DMS153 (cell line): Measurements from ENCODE around the gene MRPL37.
"Not testable (repeated sequence)": the region's sequence is repeated elsewhere in the genome, so short reads cannot be mapped to it uniquely, and the experiment has no call there.

Experiments
- DNase-seq: peaks from one replicate; lab custom pipeline; 2025; lab: John Stamatoyannopoulos, UW

The MRPL37 gene

DNA sequence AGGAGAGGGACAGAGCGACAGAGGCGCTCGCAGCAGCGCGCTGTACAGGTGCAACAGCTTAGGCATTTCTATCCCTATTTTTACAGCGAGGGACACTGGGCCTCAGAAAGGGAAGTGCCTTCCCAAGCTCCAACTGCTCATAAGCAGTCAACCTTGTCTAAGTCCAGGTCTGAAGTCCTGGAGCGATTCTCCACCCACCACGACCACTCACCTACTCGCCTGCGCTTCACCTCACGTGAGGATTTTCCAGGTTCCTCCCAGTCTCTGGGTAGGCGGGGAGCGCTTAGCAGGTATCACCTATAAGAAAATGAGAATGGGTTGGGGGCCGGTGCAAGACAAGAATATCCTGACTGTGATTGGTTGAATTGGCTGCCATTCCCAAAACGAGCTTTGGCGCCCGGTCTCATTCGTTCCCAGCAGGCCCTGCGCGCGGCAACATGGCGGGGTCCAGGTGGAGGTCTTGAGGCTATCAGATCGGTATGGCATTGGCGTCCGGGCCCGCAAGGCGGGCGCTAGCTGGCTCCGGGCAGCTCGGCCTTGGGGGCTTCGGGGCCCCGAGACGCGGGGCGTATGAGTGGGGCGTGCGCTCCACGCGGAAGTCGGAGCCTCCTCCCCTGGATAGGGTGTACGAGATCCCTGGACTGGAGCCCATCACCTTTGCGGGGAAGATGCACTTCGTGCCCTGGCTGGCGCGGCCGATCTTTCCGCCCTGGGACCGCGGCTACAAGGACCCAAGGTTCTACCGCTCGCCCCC, at the start of gene MRPL37, which contains the start of gene CYB5RL:
Gene MRPL37 (plus strand): TSS at position 403 of the 754 bp plus-strand sequence. CDS start 77 bp downstream, at position 480.
Gene CYB5RL (minus strand): TSS at position 266 of the 754 bp plus-strand sequence. CDS start 4,414 bp downstream, outside the sequence.
- DNase-seq = peak; percentile 95

DNA sequence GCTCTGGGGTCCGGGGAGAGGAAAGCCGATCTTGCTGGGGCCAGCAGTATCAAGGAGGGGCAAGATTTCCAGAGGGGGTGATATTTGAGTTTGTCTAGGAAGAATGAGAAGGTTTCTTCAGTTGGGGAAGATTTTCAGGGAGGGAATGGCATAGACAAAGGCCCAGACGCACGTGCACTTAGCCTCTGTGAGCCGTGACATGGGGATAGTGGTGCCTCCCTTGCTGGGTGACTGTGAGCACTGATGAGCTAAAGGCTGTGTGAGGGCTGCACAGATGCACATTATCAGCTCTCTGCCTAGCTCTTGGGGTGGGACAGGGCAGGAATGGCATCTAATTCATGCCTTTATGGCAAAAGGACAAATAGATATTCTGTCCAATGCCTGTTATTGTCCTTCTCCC, 49.0 kb upstream of the MRPL37 start:
- no peak for DNase-seq

DNA sequence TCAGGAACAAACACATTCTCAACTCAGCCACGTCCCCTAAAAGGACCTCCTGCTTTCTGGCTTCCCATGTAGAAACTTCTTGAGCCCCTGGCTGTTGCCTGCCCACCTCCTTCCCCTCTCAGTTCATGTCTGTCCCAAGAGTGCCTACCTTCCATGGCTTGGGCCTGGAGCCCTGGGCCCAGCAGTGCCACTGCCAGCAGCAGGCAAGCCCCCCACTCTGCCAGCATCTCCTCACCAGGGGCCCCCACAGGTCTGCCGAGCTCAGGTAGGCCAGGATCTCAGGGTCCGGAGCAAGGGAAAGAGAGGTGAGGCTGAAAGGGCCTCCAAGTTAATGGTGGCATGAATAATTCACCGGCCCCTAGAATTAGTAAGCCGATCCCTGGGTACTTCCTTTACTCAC, 47.3 kb upstream of the MRPL37 start, which contains the start of gene CDCP2:
Gene CDCP2 (minus strand): TSS at position 305 of the 400 bp plus-strand sequence. CDS start 78 bp downstream, at position 227.
- no peak for DNase-seq

DNA sequence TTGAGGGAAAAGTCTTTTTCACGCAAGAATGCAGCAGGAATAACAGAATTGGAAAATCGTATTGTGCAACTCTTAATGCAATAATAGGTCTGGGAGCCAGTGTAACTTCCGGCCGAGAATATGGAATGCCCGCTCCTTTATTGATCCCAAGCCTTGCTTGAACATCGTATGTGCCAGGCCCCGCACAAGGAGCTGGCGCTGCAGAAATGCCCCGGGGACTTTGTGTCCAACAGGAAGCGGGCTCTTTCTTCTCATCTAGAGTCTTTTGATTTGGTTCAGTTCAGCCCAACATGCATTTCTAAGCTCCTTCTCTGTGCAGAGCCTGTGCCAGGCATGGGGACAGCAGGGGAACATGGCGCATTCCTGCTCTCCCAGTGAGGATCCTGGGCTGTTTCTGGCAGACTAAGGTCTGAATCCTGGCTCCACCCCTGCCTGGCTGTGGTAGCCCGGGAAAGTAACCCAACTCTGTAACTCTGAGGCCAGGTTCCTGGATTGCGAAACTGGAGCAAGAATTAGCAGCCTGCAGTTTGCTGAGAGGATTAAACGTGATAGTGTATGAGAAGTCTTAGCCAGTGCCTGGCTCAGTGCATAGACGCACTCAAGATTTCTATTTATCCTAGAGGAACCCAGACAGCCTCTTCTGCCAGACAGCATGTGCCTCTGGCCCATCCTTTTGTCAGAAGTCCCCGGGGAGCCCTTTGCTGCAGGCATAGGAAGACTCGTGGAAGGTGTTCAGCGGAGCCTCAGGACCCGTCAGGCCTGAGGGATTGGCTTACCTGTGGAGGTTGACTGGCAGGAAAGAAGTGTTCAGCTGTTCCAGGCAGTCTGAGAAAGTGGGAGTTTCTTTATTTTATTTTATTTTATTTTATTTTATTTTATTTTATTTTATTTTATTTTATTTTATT, 46.2 kb upstream of the MRPL37 start:
- no peak for DNase-seq

DNA sequence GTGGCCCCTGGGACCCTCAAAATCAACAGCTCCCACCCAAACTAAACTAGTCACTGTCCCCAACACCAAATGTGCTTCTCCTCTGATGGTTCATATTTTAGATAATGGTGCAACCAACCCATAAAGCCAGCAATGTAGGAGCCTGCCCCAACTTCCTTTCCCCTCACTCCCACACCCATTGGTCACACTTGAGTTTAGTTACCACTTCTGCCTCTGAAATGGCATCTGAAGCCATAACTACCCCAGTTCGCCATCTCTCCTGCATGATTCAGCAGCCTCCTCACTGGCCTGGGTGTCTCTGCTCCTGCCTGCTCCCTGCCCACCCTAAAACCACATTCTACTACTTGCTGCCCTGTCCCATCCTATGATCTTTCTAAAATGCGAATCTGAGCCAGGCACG, 43.8 kb upstream of the MRPL37 start:
- DNase-seq = no peak

DNA sequence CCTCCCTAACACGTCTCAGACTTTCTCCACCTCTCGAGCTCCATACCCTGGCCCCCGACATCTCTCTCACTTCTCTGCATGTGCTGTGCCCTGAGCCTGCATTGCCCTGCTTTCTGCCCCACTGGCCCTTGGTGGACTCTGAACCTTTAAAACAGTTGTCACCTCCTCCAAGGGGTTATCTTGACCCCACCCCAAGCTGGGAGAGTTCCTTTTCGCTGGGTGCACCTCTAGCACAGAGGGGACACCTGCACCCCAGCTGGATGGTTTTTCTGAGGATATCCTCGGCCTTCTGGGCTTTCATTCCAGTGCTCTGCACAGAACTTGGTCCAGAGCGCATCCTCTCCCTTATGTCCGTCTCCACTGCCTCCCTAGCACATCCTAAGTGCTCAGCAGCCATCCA, 43.0 kb upstream of the MRPL37 start:
- DNase-seq = no peak

DNA sequence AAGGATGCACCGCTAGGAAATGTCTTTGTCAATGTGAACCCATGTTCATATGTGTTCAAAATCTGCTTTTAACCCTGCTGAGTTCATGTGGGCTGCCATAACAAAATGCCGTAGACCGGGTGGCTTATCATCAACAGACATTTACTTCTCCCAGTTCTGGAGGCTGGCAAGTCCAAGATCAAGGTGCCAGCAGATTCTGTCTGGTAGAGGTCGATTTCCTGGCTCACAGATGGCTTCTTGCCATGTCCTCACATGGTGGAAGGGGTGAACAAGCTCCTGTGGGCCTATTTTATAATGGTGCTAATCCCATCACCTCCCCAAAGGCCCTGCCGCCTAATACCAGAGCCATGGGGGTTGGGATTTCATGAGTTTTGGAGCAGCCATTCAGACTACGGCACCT, 42.6 kb upstream of the MRPL37 start:
- no peak for DNase-seq

DNA sequence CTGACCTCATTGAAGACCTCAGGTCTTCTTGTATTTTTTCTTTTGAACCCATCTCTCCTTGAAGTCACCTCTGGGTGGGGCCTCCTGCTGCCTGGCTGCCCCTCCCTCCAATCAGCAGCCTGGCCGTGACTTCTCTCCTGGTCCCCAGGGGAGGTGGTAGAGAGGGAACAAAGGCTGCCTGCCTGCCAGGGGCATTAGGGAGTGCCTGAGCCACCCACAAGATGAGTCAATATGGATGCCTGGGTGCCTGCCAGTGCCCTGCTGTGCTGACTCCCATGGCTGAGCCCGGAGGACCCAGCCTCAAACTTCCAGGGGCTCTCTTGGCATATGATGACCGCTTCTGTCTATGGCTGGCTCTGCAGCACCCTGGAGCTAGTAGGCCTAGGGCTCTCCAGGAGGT, 41.9 kb upstream of the MRPL37 start:
- peak; percentile 47 for DNase-seq

DNA sequence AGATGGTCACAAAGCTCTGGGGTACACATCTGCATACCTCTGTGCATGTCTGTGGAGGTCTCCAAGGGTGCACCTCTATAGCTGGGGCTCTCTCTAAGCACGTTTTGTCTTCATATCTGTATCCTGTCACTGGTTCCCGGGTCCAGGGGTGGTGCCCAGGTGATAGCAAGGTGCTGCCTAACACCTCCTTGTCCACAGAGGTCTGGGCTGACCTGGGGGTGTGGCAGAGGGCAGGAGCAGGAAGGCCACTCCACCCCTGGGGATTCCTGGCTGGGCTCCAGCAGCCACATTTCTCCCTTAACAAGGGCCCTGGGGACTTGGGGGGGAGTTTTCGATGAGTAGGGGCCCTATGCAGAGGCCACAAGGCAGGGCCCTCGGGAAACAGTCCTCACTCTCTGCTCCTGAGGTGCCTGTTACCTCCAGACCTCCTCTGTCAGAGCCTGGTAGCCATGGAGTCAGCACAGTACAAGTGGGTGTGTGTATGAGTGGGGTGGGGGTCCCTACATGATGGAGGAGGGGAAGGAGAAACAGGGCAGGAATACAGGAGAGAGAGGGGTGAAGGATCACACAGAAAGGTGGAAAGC, 40.1 kb upstream of the MRPL37 start:
- no peak for DNase-seq

DNA sequence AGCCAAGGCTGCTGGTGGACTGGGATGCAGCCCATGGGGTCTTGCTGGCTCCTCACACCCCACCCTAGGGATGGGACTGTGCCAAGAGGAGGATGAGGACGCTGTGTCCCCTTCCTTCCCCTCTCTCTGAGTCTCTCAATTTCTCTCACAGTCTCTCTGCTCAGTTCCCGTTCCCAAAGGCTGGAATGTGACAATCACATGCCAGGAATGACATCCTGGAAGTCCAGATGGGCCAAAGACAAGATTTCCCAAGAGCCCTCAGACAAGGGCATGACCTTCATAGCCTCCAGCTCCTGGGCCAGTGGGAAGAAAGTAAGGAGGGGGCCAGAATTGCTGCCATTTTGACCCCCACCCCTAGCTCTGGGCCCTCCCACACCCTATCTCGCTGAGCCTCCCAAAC, 39.6 kb upstream of the MRPL37 start:
- DNase-seq = no peak

DNA sequence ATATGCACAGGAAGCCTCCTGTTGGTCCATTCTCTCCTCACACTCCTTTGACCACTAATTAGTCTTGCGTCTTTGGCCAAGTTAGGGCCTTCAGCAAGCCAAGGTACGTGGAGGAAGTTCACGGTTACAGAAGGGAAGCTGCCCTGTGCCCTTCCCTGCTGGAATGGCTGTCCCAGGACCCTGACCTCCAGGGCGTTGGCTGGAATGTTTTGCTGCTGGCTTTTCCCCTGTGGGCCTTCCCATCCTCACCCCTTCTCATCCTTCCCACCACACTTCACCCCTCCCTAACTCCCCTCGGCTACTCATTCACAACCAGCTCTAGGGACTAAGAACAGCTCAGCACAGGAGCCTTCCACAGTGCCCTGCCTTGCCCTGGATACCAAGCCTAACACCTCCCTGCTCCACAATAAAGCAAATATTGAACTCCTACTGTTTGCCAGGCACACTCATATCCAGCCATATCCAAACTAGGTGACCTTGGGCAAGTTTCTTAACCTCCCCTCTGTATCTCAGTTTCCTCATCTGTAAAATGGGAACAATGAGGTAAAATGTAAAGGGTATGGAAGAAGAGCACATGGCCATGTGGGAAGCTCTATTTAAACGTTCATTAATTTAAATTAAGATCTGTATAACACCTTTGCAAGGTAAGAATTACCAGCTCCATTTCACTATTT, 38.3 kb upstream of the MRPL37 start:
- no peak for DNase-seq

DNA sequence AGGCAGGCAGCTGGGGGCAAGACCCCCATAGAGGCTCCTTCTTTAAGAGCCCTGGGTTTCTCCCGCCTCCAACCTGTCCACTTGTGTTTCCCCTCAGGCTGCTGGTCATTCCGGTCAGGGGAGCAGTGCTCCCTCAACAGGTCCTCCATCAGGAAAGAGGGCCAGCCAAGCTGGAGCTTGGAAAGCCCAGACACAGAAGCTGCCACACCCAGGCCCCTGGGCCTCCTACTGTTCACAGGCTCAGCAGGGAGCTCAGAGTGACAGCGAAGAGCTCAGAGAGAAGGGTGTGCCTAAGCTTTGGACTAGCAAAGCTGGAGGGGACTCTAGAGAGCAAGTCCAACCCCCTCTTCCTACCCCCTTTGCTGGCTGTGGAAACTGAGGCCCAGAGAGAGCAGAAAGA, 36.9 kb upstream of the MRPL37 start:
- no peak for DNase-seq

DNA sequence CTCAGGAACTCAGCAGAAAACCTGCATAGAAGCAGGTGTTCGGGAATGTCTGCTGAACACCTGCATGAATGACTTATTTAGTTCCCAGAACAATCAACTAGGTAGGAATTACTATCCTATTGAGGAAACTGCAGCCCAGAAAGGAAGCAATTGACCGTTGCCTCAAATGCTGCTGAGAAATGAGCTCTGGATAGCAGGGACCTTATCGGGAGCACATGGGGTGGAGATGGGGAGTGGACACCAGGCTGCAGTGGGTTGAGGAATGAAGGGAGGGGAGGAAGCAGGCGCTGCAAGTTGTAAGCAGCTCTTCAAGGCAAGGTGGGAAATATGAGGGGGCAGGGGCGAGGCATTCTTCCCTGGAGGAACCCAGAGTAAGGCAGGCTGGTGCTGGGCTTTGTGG, 36.4 kb upstream of the MRPL37 start:
- no peak for DNase-seq

DNA sequence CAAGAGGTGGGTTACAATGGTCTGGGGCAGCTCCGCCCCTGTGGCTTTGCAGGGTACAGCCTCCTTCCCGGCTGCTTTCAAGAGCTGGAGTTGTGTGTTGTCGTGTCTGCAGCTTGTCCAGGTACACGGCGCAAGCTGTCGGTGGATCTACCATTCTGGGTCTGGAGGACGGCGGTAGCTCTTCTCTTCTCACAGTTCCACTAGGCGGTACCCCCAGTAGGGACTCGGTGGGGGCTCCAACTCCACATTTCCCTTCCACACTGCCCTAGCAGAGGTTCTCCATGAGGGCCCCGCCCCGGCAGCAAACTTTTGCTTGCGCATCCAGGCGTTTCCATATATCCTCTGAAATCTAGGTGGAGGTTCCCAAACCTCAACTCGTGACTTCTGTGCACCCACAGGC, 34.8 kb upstream of the MRPL37 start:
- no peak for DNase-seq

DNA sequence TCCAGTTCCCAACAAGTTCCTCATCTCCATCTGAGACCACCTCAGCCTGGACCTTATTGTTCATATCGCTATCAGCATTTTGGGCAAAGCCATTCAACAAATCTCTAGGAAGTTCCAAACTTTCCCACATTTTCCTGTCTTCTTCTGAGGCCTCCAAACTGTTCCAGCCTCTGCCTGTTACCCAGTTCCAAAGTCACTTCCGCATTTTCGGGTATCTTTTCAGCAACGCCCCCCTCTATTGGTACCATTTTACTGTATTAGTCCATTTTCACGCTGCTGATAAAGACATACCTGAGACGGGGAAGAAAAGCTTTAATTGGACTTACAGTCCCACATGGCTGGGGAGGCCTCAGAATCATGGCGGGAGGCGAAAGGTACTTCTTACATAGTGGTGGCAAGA, 33.6 kb upstream of the MRPL37 start:
- not testable (repeated sequence) for DNase-seq

DNA sequence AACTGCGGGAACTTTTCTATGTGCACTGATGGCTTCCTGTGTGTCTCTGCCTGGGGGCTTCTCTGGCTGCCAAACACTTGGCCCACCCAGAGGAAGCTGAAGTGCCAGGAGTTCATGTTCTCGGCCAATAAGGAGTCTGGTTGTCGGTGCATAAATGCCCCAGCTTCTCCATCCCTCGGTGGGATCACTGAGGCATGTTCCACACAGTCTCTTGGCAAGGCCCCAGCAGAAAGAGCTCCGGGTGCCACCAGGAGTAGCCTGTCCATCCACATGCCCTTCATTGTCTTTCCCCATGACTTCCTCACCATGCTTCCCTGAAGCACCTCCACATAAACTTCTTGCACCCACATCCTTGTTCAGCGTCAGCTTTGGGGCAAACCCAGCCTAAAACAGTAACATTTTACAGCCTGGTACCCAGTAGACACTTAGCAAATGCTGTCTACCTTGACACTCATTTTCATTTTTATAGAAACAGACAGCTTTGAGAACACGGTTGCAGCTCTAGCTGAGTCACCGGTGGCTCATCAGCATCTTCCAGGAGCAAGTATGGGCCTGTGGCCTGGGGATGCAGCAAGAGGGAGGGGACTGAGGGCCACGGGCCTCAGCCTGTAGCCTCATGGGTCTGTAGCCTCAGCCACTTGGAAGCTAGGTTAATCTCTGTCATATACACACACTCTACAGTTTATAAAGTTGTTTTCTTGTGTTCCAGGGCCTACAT, 32.4 kb upstream of the MRPL37 start:
- DNase-seq = no peak

DNA sequence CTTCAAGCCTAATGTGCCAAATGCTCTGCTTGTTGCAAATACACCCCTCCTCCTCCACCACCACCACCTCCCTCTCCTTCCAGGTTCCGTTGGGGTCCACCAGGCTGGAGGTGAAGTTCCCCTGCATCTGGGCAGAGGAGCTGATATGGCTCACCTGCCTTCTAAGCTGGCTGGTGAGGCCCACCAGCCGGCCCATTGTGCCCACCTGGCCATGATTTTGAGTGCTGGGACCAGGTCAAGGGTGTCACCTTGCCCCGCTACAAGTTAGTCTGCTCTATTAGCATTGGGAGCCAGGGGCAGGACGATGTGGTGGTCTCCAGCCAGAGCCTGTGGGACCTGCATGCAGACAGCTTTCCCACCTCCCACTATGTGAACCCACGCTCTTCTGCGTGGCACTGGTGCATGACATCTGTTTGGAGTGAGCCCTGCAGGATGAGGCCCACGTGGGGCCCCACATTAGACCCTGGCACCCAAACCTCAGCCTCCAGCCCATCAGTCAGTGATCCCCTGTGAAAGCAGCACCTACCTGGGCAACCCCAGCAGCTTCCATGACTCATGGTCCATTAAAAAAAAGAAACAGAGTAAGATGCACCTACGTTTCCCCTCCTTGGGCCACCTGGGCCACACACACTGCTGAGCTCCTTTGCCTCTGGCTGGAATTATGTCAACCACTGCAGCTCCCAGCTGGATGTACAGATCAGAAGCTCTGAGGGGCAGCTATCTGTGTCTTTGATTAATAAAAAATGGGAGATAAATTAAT, 31.6 kb upstream of the MRPL37 start:
- no peak for DNase-seq

DNA sequence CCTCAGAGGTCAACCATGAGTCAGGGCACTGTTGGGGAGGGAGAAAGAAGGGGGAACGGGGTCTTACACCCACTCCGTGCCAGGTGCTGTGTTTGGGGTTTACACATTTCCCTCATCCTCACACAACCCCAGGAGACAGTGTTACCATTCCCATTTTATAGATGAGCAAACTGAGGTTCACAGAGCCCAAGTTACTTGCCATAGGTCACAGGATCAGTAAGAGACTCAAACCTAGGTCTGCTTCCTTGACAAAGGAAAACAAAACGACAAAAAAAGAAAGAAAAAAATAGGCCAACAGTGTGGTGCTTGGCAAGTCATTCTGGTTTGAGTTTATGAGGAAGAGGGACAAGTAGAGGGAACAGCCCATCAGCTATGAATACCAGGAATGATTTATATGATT, 30.9 kb upstream of the MRPL37 start:
- no peak for DNase-seq

DNA sequence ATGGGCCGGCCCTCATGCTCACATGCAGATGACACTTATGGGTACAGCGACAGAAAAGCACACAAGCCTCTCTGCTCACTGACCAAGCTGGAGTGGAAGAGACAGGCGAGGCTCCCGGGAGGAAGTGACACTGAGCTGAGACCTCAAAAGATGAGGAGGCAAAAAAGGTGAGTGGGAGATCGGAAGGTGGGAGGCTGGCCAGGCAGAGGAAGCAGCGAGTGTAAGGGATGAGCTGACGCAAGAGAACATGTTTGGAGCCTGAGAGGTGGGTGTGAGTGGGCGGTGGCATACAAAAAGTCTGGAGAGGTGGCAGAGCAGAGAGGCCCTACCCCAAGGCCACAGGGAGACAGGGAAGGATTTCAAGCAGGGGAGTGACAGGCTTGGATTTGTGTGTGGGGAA, 29.0 kb upstream of the MRPL37 start:
- no peak for DNase-seq

DNA sequence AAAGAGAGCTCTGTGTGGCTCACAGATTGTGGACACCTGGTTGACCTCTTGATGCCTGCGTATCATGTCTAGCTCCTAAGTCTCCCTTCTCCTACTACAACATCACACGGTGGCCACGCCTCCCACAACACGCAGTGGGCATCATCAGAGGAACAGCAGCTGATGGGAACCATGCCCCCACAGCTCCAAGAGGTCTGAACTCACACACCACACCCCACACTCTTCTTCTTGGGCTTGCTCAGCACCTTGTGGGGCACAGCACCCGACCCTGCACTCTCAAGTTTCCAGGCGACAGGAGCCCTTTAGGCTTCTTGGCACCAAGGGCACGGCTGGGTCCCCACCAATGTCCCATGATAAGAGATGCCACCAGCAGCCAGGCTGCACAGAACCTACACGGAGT, 28.4 kb upstream of the MRPL37 start:
- DNase-seq = no peak
